WTC11 (cell line): ENCODE measurements around the gene PRKACA. TPM values are rescaled to one million over a fixed set of nuclear protein-coding genes. Genes with fewer than 3 reads are reported as not detected.

Experiments
- ATAC-seq: fragments of 200-7000 bp; cut with Tn5 transposase; 2 replicates; pipeline ENCODE4 v1.10.0; 2021; ENCODE audit warnings: mild to moderate bottlenecking, moderate library complexity
- CTCF ChIA-PET: fragments of 300-600 bp; sonication (Branson Sonifier 250); formaldehyde crosslinking; loops from one replicate; lab custom pipeline; 2021; ENCODE audit warnings: antibody characterized with exemption; lab: Charles Lee
- POLR2A ChIA-PET: fragments of 350-600 bp; sonication (Branson Sonifier 250); formaldehyde crosslinking; loops from one replicate; lab custom pipeline; 2021; ENCODE audit warnings: antibody characterized with exemption; lab: Charles Lee
- DNase-seq: peaks from one replicate; pipeline ENCODE4 v3.0.0; 2021; ENCODE audit warnings: low spot score
- H3K27ac Mint-ChIP-seq: 2 replicates; pipeline ENCODE4 v1.8.0; 2021; ENCODE audit warnings: mixed read lengths
- H3K27me3 Mint-ChIP-seq: 2 replicates; pipeline ENCODE4 v1.8.0; 2021; ENCODE audit warnings: low read depth, mild to moderate bottlenecking, moderate library complexity, mixed read lengths
- H3K36me3 Mint-ChIP-seq: 2 replicates; pipeline ENCODE4 v1.8.0; 2021; ENCODE audit warnings: mixed read lengths
- H3K4me1 Mint-ChIP-seq: 2 replicates; pipeline ENCODE4 v1.8.0; 2022; ENCODE audit warnings: mixed read lengths
- H3K4me3 Mint-ChIP-seq: 2 replicates; pipeline ENCODE4 v1.8.0; 2021; ENCODE audit warnings: mild to moderate bottlenecking, moderate library complexity, mixed read lengths
- H3K9me3 Mint-ChIP-seq: 2 replicates; pipeline ENCODE4 v1.8.0; 2021; ENCODE audit warnings: mixed read lengths
- AR ChIP-seq: fragments of 250-450 bp; sonication (Bioruptor Pico); IDR thresholded peaks from 2 replicates; pipeline ENCODE4 v1.9.0; 2021; ENCODE audit warnings: mild to moderate bottlenecking
- ARID4B ChIP-seq: sonication (generic); formaldehyde crosslinking; IDR thresholded peaks from 2 replicates; pipeline ENCODE4 v1.8.0; 2023; ENCODE audit warnings: missing genetic modification reagents, mild to moderate bottlenecking, borderline replicate concordance
- ATF6 ChIP-seq: sonication (generic); formaldehyde crosslinking; IDR thresholded peaks from 2 replicates; pipeline ENCODE4 v1.8.1; 2023; ENCODE audit warnings: mild to moderate bottlenecking, missing genetic modification reagents
- CREM ChIP-seq: sonication (generic); formaldehyde crosslinking; IDR thresholded peaks from 2 replicates; pipeline ENCODE4 v1.8.1; 2022; ENCODE audit warnings: mild to moderate bottlenecking, missing genetic modification reagents, moderate library complexity
- CTCF ChIP-seq: fragments of 200-600 bp; IDR thresholded peaks from 2 replicates; pipeline ENCODE4 v1.8.0; 2022; ENCODE audit warnings: antibody characterized with exemption
- HMGA2 ChIP-seq: fragments of 250-450 bp; sonication (Bioruptor Pico); IDR thresholded peaks from 2 replicates; pipeline ENCODE4 v1.4.0; 2021; ENCODE audit warnings: mild to moderate bottlenecking, moderate library complexity
- KAT7 ChIP-seq: sonication (generic); formaldehyde crosslinking; IDR thresholded peaks from 2 replicates; pipeline ENCODE4 v1.8.1; 2023; ENCODE audit warnings: missing genetic modification reagents, mild to moderate bottlenecking, borderline replicate concordance
- MAX ChIP-seq: sonication (generic); formaldehyde crosslinking; IDR thresholded peaks from 2 replicates; pipeline ENCODE4 v1.8.0; 2022; ENCODE audit warnings: mild to moderate bottlenecking, missing genetic modification reagents
- NFE2L1 ChIP-seq: sonication (generic); formaldehyde crosslinking; IDR thresholded peaks from 2 replicates; pipeline ENCODE4 v1.8.1; 2023; ENCODE audit warnings: missing genetic modification reagents
- NR2C2 ChIP-seq: sonication (generic); formaldehyde crosslinking; IDR thresholded peaks from 2 replicates; pipeline ENCODE4 v1.8.0; 2022; ENCODE audit warnings: mild to moderate bottlenecking, missing genetic modification reagents
- OVOL2 ChIP-seq: fragments of 250-450 bp; sonication (Bioruptor Pico); IDR thresholded peaks from 2 replicates; pipeline ENCODE4 v1.9.0; 2021; ENCODE audit warnings: mild to moderate bottlenecking, borderline replicate concordance
- SOX15 ChIP-seq: fragments of 250-450 bp; sonication (Bioruptor Pico); IDR thresholded peaks from 2 replicates; pipeline ENCODE4 v1.9.0; 2021; ENCODE audit warnings: mild to moderate bottlenecking
- TEAD4 ChIP-seq: sonication (generic); formaldehyde crosslinking; IDR thresholded peaks from 2 replicates; pipeline ENCODE4 v1.8.0; 2022; ENCODE audit warnings: mild to moderate bottlenecking, missing genetic modification reagents
- ZBTB21 ChIP-seq: sonication (generic); formaldehyde crosslinking; IDR thresholded peaks from 2 replicates; pipeline ENCODE4 v1.8.1; 2023; ENCODE audit warnings: mild to moderate bottlenecking, missing genetic modification reagents, borderline replicate concordance
- ZNF121 ChIP-seq: sonication (generic); formaldehyde crosslinking; IDR thresholded peaks from 2 replicates; pipeline ENCODE4 v1.8.0; 2023; ENCODE audit warnings: missing genetic modification reagents
- ZNF232 ChIP-seq: sonication (generic); formaldehyde crosslinking; IDR thresholded peaks from 2 replicates; pipeline ENCODE4 v1.8.0; 2022; ENCODE audit warnings: mild to moderate bottlenecking, missing genetic modification reagents
- ZNF423 ChIP-seq: fragments of 250-450 bp; sonication (Bioruptor Pico); IDR thresholded peaks from 2 replicates; pipeline ENCODE4 v2.1.2; 2022; ENCODE audit warnings: mild to moderate bottlenecking, moderate library complexity
- ZNF512 ChIP-seq: sonication (generic); formaldehyde crosslinking; IDR thresholded peaks from 2 replicates; pipeline ENCODE4 v1.8.1; 2022; ENCODE audit warnings: missing genetic modification reagents, borderline replicate concordance
- ZNF671 ChIP-seq: fragments of 250-450 bp; sonication (Bioruptor Pico); IDR thresholded peaks from 2 replicates; pipeline ENCODE4 v1.8.0; 2021; ENCODE audit warnings: mild to moderate bottlenecking
- ZSCAN18 ChIP-seq: fragments of 250-450 bp; sonication (Bioruptor Pico); IDR thresholded peaks from 2 replicates; pipeline ENCODE4 v2.1.2; 2022; ENCODE audit warnings: mild to moderate bottlenecking, moderate library complexity
- total RNA-seq: library from RNA; stranded (reverse); gene quantifications from 3 replicates; pipeline ENCODE4 v1.2.3, GENCODE V29; 2021

The PRKACA gene
- total RNA-seq, 1 experiment from 2014 or later, result 37.8 TPM

- Mint-ChIP-seq H3K4me1 (no peaks in the 10 kb centered on the region), H3K27me3 (no peaks in the 10 kb centered on the region), H3K36me3 (peaks cover 40% of the 10 kb centered on the region), H3K4me3 (no peak overlapping the region), H3K9me3 (no peaks in the 10 kb centered on the region), H3K27ac (no peak overlapping the region)
- no peak for ATAC-seq
- DNase-seq, result no peak
- POLR2A ChIA-PET, result no interaction called here
- CTCF ChIA-PET, result interaction anchor here (0.5 to 1.7 kb wide), 4 partner anchors 22 to 247 kb away, joined by 3 to 5 read pairs (median 3); no protein-coding TSS in a partner anchor
- no peak for TF ChIP-seq ZNF121 (CRISPR knock-in tag)
- no peak for TF ChIP-seq MAX (CRISPR knock-in tag)
- TF ChIP-seq NFE2L1, result no peak
- TF ChIP-seq CTCF, result no peak
- TF ChIP-seq NR2C2, result no peak
- no peak for TF ChIP-seq ZNF423 (CRISPR knock-in tag)
- no peak for TF ChIP-seq KAT7 (CRISPR knock-in tag)
- TF ChIP-seq OVOL2 (CRISPR knock-in tag), result no peak
Observed at GRCh38 chr19:14159059-14159458, 41.5 kb upstream of the PRKACA start.

GRCh38 chr19:14158276-14159023 lies 40.9 kb upstream of the PRKACA start:
- Mint-ChIP-seq H3K36me3 (peaks cover 41% of the 10 kb centered on the region), H3K27me3 (no peaks in the 10 kb centered on the region), H3K27ac (no peak overlapping the region), H3K4me1 (no peaks in the 10 kb centered on the region), H3K9me3 (no peaks in the 10 kb centered on the region), H3K4me3 (no peak overlapping the region)
- ChIA-PET POLR2A (no interaction called here), CTCF (interaction anchor here (0.5 to 1.7 kb wide), 7 partner anchors 9 to 322 kb away, joined by 3 to 9 read pairs (median 3); no protein-coding TSS in a partner anchor)
- no peak for DNase-seq
- ATAC-seq, result no peak
- TF ChIP-seq ZNF671 (no peak), ZNF232 (CRISPR knock-in tag) (no peak), SOX15 (no peak), CREM (CRISPR knock-in tag) (no peak), ZBTB21 (CRISPR knock-in tag) (no peak), ATF6 (CRISPR knock-in tag) (no peak), HMGA2 (no peak), ZNF512 (CRISPR knock-in tag) (no peak), ZSCAN18 (CRISPR knock-in tag) (no peak), AR (CRISPR knock-in tag) (no peak), ARID4B (CRISPR knock-in tag) (no peak), TEAD4 (CRISPR knock-in tag) (no peak)
